ENCODE measurements around the gene C1orf210.

GRCh38 chr1:43307458-43308158, 22.2 kb upstream of the C1orf210 start:
- TF ChIP-seq CTCF (conservative IDR thresholded peaks at IDR 0.05) = no peak
- no peak for TF ChIP-seq EZH2 (IDR thresholded peaks at IDR 0.05; ENCODE audit: low read depth)
